ENCODE results near the gene TSPAN9.

Gene TSPAN9, protein sequence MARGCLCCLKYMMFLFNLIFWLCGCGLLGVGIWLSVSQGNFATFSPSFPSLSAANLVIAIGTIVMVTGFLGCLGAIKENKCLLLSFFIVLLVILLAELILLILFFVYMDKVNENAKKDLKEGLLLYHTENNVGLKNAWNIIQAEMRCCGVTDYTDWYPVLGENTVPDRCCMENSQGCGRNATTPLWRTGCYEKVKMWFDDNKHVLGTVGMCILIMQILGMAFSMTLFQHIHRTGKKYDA

DNA sequence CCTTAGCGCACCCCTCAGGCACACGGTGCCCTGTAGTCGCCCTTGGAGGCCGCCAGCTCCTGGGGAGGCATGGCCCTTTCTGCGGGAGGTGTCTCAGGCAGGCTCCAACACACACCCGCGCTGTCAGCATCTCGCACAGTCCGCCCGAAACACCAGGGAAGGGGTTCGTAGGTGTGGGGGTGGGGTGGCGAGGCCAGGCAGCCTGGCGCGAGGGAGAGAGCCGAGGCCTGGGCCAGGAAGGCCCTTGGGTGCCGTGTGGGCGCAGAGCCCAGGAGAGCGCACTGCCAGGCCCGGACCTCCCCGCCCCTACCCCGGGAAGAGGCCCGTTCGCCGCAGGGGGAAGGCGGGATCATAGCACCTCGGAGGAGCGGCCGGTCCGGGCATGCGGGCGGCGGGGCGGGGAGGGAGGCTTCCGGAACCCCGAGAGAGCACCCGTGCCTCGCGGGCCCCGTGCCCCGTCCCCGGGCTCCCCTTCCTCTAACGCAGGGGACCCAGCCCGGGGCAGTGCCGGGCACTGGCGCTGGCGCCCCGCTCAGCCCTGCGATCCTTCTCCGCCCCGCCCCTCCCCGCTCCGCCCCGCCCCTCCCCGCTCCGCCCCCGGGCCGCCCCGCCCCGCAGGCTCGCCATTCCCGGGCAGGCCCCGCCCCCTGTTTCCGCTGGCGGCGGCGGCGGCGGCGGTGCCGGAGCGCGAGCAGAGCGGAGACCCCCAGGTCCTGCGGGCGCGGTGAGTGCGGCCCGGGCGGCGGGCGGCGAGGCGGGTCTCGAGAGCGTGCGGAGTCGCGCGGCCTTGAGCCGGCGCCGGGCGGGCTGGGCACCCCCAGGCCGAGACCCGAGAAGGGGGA is at the start of gene TSPAN9:
Gene TSPAN9 (plus strand): TSS at position 650 of the 842 bp plus-strand sequence. CDS start 123,815 bp downstream, outside the sequence.
- DNase-seq: peak; percentile 25

- no peak for DNase-seq
These were observed 49.1 kb upstream of the TSPAN9 start for GRCh38 chr12:3028108-3028507.

DNA sequence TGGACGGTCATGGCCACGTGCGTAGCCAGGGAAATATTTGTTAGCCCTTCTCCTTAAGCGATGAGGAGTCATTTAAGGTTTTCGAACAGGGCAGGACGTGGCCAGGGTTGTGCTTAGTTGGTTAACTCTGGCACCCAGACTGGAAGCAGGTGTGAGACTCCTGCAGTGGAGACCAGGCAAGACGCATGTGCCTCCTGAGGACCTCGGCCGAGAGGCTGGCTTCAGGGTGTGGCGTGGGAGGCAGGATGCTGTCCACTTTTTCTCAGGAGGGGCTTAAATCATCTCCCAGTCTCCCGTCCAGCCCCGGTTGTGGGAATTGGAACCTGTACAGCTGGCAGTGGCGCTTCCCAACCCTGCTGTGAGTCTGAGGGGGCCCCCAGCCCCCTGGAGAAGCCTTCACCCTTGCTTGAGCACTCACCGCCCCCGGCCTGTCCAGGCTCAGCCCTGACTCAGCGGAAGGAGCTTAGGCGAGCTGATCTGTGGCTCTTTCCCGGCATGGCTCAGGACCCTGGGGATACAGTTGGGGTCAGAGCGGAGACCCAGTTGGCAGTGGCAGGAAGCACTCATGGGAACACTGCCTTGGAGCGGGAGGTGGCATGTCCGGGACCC is 46.3 kb upstream of the TSPAN9 start:
- no peak for DNase-seq

DNA sequence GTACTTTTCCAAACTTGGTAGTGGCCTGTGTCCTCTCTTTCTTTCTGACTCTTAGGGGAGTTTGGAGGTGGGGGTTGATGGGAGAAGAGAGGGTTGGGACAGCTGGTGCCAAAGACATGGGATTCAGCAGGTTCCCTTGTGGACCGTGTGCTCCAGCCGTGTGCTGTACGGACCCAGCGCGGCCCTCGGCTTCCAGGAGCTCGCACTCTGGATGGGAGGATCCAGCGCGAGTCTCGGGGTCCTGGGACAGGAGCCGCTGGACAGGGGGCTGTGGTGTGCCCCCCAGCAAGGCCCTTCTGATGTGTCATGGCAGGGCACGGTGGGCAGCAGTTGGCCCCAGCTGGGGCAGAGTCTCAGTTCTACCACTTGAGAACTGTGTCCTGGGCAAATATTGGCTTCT is 45.0 kb upstream of the TSPAN9 start:
- DNase-seq: no peak

- no peak for DNase-seq
These were observed 44.2 kb upstream of the TSPAN9 start for GRCh38 chr12:3032770-3033538.

GRCh38 chr12:3033539-3033867 is 43.7 kb upstream of the TSPAN9 start:
- no peak for DNase-seq

GRCh38 chr12:3034067-3034750 is 43.0 kb upstream of the TSPAN9 start:
- DNase-seq: peak; percentile 4

DNA sequence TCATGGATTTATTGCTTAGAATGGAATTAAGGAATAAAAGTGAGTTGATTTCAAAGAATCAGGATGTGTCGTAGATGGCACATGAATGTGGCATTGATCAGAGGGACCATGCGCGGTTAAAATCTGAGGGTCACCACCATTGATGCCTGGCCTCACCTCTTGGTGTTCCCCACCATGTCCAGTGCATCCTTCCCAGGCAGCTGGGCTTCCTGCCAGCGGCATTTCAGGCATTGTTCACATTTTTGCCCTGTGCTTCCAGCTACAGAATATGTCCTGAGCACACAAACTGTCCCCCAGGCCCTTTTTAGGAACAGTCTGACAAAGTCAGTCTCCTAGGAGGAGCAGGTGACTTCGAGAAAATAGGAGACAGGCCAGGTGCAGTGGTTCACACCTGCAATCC is 42.0 kb upstream of the TSPAN9 start:
- DNase-seq: no peak

DNA sequence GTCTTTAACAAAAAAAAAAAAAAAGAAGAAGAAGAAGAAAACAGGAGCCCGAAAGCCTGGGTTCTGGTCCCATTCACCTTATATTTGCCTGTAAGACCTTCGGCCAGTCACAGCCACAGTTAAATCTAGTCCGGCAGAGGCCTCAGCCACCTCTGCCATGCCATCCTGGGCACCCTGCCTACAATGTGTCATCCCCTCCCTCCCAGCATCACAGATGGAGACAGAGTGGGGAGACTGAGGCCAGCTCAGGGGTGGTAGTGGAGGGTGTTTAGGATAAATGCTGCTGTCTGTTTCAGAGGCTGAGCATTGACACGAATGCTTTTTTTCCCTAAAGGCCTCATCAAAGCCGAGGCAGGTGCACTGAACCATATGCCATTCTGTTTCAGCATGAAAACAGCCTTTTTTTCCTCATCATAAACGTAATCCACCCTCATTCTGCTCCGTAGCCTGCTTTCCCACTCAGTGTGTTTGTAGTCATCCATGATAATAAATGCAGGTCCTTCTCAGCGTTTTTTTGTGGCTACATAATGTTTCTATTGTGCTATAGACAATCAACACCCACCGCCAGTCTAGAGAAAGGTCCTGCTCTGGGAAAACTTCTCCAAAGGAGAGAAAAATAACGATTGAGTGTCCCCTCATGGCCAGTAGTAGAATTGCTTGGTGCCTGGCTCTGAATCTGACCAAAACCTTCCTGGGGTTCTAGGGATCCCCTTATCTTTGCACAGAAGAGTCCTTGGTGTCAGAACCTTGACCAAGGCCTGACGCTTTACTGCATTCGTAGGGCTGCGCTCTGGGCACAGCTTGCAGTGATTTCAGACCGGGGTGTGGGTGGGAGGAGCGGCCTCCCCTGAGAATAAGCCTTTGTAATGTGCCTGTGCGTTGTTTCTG is 41.1 kb upstream of the TSPAN9 start:
- no peak for DNase-seq

- no peak for DNase-seq
These were observed 40.1 kb upstream of the TSPAN9 start for GRCh38 chr12:3036901-3037600.

- DNase-seq: no peak
These were observed 39.0 kb upstream of the TSPAN9 start for GRCh38 chr12:3038166-3038565.

DNA sequence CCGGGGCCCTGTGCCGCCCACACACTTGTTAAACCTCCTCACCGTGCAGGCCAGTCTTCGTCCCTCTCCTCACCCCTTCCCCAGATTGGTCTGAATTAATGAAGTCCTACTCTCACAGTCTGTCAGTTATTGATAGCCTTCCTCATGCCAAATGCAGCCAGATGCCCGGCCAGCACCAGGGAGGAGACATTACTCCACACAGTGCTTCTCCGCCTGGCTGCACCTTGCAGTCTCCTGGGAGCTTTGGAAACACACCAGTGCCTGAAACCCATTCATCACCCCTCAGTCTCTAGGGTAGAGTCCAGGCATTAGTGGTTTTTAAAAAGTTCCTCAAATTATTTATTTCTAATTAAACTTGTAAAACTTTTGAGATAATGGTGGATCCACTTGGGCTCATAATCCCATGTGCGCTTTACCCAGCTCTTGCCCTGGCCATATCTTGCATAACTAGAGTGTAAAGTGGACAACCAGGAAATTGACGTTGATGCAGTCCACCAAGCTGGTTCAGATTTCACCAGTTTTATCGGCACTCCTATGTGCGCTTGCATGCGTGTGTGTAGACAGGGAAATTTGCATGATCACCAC is 38.2 kb upstream of the TSPAN9 start:
- no peak for DNase-seq

GRCh38 chr12:3040026-3040656 is 37.0 kb upstream of the TSPAN9 start:
- DNase-seq: no peak

DNA sequence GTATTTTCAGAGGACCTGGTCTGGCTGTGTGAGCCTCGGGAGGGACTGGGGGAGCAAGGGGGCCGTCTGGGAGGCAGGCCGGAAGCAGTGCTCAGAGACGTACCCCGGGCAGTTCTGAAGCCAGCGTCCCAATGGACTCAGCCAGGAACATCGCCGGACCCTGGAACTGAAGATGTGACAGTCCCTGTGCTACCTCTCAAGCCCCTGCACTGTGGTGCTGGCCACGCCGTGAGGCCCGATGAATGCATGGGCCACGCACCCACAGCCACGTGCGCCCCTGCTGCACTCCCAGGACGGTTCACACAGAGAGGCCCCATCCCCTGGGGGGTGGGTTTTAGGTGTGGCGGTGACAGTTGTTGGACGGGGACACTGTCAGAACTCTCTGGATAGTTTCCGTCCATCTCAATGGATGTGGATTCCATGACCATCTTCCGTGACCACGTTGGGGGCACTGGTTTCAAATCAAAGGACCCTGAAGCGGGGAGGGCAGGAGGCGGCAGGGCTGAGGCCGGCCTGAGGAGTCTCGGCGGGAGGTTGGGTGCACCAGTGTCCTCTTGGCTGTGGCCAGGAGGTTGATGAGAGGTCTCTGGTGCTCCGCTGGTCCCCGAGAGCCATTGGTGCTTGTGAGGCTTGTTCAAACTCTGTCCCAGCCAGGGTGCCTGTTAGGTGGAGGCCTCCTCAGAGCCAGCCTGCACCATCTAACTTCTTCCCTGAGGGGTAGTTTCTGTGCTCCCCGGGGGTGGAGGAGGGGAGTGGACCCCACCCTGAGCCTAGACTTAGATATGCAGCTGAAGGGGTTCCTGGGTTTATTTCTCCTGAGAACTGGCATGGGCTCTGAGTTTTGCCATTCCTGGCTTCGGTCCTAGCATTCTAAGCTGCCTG is 36.3 kb upstream of the TSPAN9 start:
- no peak for DNase-seq

- DNase-seq: peak; percentile 35
These were observed 35.5 kb upstream of the TSPAN9 start for GRCh38 chr12:3041558-3042164.

DNA sequence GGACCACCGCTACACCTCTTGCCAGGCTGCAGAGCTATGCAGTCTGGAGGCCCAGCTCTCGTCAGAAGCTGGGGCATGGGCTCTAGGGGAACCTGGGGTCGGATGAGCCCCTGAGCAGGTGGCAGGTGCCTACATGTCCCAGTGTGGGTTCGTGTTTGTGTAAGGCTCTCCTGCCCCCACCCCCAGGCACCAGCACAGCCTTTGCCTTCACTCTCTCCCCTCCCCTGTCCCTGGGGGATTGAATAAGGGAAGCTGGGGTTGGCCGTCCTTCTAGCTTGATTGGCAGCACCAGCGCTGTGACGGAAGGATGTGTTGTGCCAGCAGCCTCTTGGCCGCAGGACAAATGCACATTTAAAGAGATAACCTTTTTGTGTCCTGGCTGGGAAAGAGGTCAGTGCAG is 34.8 kb upstream of the TSPAN9 start:
- no peak for DNase-seq

- DNase-seq: no peak
These were observed 34.4 kb upstream of the TSPAN9 start for GRCh38 chr12:3042826-3043225.

DNA sequence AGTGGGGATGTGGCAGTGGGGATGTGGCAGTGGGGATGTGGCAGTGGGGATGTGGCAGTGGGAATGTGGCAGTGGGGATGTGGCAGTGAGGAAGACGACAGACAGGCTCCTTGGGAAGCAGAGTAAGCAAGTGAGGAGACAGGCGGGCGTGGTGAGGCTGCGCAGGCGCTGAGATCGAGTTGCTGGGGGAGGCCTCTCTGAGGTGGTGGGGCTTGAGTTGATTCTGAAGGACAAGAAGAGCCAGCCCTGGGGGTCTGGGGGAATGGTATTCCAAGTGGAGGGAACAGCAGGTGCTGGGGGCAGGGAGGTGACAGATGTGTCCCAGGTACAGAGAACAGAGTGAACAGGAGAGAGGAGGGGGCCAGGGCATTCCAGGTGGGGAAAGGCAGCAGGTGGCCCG is 33.8 kb upstream of the TSPAN9 start:
- DNase-seq: no peak
